Inferior parietal cortex (tissue), 1 donor: Measurements from ENCODE around the gene AHCY.
"Not testable (repeated sequence)": the region's sequence is repeated elsewhere in the genome, so short reads cannot be mapped to it uniquely, and the experiment has no call there.

ENCODE experiments used
- DNase-seq: peaks from one replicate; pipeline ENCODE4 v3.0.0-alpha.2; 2016; ENCODE audit errors: extremely low spot score

Gene AHCY

GRCh38 chr20:34302723-34303533 is at the start of gene AHCY:
AHCY (minus strand) TSS chr20:34303355; CDS start chr20:34303270, 85 bp downstream.
- DNase-seq = peak; percentile 92

GRCh38 chr20:34350095-34350494 is 46.9 kb upstream of the AHCY start:
- DNase-seq = no peak

GRCh38 chr20:34347571-34347970 is 44.4 kb upstream of the AHCY start:
- no peak for DNase-seq

- not testable (repeated sequence) for DNase-seq
These were observed 43.3 kb upstream of the AHCY start for GRCh38 chr20:34346533-34346865.

GRCh38 chr20:34345839-34346532 is 42.8 kb upstream of the AHCY start:
- not testable (repeated sequence) for DNase-seq

- DNase-seq = no peak
These were observed 42.2 kb upstream of the AHCY start for GRCh38 chr20:34345402-34345736.

GRCh38 chr20:34344238-34344637 is 41.1 kb upstream of the AHCY start:
- DNase-seq = no peak

- DNase-seq = no peak
These were observed 40.5 kb upstream of the AHCY start for GRCh38 chr20:34343458-34344211.

GRCh38 chr20:34341199-34341598 is 38.0 kb upstream of the AHCY start:
- DNase-seq = not testable (repeated sequence)

GRCh38 chr20:34340726-34341125 is 37.6 kb upstream of the AHCY start:
- DNase-seq = not testable (repeated sequence)

GRCh38 chr20:34337982-34338726 is 35.0 kb upstream of the AHCY start:
- DNase-seq = no peak

- DNase-seq = no peak
These were observed 34.4 kb upstream of the AHCY start for GRCh38 chr20:34337544-34337943.

- DNase-seq = peak; percentile 92
These were observed 31.7 kb upstream of the AHCY start for GRCh38 chr20:34334654-34335407.

GRCh38 chr20:34333786-34334185 is 30.6 kb upstream of the AHCY start:
- DNase-seq = no peak

- DNase-seq = no peak
These were observed 29.2 kb upstream of the AHCY start for GRCh38 chr20:34332262-34332920.

- DNase-seq = no peak
These were observed 28.7 kb upstream of the AHCY start for GRCh38 chr20:34331838-34332237.

- DNase-seq = not testable (repeated sequence)
These were observed 27.8 kb upstream of the AHCY start for GRCh38 chr20:34330861-34331544.

GRCh38 chr20:34328928-34329677 is 25.9 kb upstream of the AHCY start:
- no peak for DNase-seq

GRCh38 chr20:34328207-34328606 is 25.1 kb upstream of the AHCY start:
- not testable (repeated sequence) for DNase-seq
